H1 (cell line): Measurements from ENCODE around the gene PDX1.

Experiments
- RFX5 ChIP-seq: IDR thresholded peaks from 2 replicates; pipeline ENCODE4 v1.6.1; 2011; ENCODE audit warnings: low read depth, low read length, improper control_type of control experiment, borderline replicate concordance
- YY1 ChIP-seq: IDR thresholded peaks from 2 replicates; pipeline ENCODE4 v1.6.1; 2011; ENCODE audit warnings: low read depth, mild to moderate bottlenecking, low read length

DNA sequence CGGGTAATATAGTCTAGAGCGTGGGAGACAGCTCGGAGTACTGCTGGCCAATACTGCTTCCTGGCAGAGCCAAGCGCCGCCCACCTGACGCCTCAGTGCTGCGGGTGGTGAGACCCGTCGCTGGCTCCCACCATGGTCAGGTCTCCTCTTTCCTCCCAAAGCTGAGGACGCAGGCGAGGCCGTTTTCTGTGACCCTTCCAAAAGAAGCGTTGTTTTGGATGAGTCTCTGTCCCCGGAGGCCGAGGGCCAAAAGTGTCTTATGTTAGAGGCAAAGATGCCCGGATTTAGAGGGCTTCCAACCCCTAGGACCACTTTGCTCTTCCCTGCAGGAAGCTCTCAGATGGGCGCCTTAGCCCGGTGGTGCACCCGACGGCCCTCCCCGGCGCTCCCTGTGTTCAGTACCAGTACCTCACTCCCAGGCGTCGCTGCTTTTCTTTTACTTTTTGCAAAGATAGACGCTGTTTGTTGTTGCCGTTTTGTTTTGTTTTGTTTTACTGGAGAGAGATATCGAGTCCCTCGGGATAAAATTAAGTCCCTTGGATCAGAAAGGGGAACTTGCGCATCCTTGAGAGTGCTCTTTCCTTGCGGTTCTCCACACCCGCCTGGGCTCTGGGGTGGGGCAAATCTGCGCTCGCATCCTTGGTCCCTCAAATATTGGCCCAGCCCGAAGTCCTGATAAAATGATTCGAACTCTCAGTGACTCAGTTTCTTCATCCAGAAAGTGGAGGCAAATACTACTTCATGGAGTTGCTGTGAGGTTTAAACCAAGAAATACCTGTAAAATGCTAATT, 7.0 kb downstream of the PDX1 start:
- TF ChIP-seq RFX5, result no peak
- no peak for TF ChIP-seq YY1
